ENCODE data around the gene NF1.

The NF1 gene

DNA sequence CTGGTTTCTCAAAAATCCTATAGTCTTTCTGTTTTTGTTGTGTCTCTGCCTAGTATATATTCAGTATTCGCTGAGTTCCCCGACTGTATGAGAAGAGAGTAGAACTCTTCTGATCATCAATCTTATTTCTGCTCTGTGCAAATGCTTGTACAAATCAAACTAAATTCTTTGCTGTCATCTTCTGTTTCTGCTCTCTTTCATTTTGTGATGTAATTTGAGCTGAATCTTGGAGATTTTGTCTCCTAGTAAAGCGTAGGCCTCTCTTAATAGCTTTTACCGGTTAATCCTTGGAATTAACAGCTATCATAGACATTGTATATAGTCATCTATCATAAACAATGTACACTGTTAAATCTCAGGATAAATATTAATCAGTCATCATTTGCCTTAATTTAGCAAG is 140.3 kb downstream of the NF1 start:
- TF ChIP-seq POLR2AphosphoS5 (IDR thresholded peaks at IDR 0.05; ENCODE audit: low read depth, low read length) (no peak), SIN3A (IDR thresholded peaks at IDR 0.05; ENCODE audit: borderline replicate concordance, insufficient read depth, low read length) (no peak), TAF1 (IDR thresholded peaks at IDR 0.05; ENCODE audit: borderline replicate concordance, insufficient read depth, low read length) (no peak), FOXP2 (optimal IDR thresholded peaks at IDR 0.05; ENCODE audit: borderline replicate concordance, extremely low read depth, extremely low read length, insufficient read depth) (no peak)
- TF ChIP-seq, protein P1, sequence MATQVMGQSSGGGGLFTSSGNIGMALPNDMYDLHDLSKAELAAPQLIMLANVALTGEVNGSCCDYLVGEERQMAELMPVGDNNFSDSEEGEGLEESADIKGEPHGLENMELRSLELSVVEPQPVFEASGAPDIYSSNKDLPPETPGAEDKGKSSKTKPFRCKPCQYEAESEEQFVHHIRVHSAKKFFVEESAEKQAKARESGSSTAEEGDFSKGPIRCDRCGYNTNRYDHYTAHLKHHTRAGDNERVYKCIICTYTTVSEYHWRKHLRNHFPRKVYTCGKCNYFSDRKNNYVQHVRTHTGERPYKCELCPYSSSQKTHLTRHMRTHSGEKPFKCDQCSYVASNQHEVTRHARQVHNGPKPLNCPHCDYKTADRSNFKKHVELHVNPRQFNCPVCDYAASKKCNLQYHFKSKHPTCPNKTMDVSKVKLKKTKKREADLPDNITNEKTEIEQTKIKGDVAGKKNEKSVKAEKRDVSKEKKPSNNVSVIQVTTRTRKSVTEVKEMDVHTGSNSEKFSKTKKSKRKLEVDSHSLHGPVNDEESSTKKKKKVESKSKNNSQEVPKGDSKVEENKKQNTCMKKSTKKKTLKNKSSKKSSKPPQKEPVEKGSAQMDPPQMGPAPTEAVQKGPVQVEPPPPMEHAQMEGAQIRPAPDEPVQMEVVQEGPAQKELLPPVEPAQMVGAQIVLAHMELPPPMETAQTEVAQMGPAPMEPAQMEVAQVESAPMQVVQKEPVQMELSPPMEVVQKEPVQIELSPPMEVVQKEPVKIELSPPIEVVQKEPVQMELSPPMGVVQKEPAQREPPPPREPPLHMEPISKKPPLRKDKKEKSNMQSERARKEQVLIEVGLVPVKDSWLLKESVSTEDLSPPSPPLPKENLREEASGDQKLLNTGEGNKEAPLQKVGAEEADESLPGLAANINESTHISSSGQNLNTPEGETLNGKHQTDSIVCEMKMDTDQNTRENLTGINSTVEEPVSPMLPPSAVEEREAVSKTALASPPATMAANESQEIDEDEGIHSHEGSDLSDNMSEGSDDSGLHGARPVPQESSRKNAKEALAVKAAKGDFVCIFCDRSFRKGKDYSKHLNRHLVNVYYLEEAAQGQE (IDR thresholded peaks at IDR 0.05; ENCODE audit: insufficient read depth in 1 of 2, low read depth in 2 of 2, low read length in 2 of 2): no peak

GRCh38 chr17:31236137-31236536 is 141.4 kb downstream of the NF1 start:
- TF ChIP-seq, protein P1 (IDR thresholded peaks at IDR 0.05; ENCODE audit: insufficient read depth in 1 of 2, low read depth in 2 of 2, low read length in 2 of 2): no peak
- no peak for TF ChIP-seq TAF1 (IDR thresholded peaks at IDR 0.05; ENCODE audit: borderline replicate concordance, insufficient read depth, low read length)
- no peak for TF ChIP-seq FOXP2 (optimal IDR thresholded peaks at IDR 0.05; ENCODE audit: borderline replicate concordance, extremely low read depth, extremely low read length, insufficient read depth)
- no peak for TF ChIP-seq SIN3A (IDR thresholded peaks at IDR 0.05; ENCODE audit: borderline replicate concordance, insufficient read depth, low read length)
- TF ChIP-seq POLR2AphosphoS5 (IDR thresholded peaks at IDR 0.05; ENCODE audit: low read depth, low read length): no peak

DNA sequence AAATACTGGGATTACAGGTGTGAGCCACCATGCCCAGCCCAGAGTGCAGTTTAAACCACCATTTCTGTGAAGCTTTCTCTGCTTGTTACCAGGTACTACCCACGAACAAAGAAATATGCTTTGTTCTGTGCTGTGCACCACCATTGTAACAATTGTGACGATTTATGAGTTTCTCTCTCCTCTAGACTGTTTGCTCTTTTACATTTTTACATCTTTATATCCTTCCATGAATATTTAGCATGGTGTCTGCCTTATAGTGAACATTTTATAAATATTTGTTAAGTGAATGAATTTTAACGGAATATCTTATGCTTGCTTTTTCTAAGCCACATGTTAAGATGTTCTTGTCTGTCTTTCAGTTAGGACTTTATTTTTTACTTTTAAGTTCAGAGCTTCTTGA is 141.9 kb downstream of the NF1 start:
- TF ChIP-seq, protein P1 (IDR thresholded peaks at IDR 0.05; ENCODE audit: insufficient read depth in 1 of 2, low read depth in 2 of 2, low read length in 2 of 2): no peak
- TF ChIP-seq TAF1 (IDR thresholded peaks at IDR 0.05; ENCODE audit: borderline replicate concordance, insufficient read depth, low read length) (no peak), FOXP2 (optimal IDR thresholded peaks at IDR 0.05; ENCODE audit: borderline replicate concordance, extremely low read depth, extremely low read length, insufficient read depth) (no peak), POLR2AphosphoS5 (IDR thresholded peaks at IDR 0.05; ENCODE audit: low read depth, low read length) (no peak), SIN3A (IDR thresholded peaks at IDR 0.05; ENCODE audit: borderline replicate concordance, insufficient read depth, low read length) (no peak)

- TF ChIP-seq, protein P1 (IDR thresholded peaks at IDR 0.05; ENCODE audit: insufficient read depth in 1 of 2, low read depth in 2 of 2, low read length in 2 of 2): no peak
- TF ChIP-seq SIN3A (IDR thresholded peaks at IDR 0.05; ENCODE audit: borderline replicate concordance, insufficient read depth, low read length) (no peak), FOXP2 (optimal IDR thresholded peaks at IDR 0.05; ENCODE audit: borderline replicate concordance, extremely low read depth, extremely low read length, insufficient read depth) (no peak), TAF1 (IDR thresholded peaks at IDR 0.05; ENCODE audit: borderline replicate concordance, insufficient read depth, low read length) (no peak), POLR2AphosphoS5 (IDR thresholded peaks at IDR 0.05; ENCODE audit: low read depth, low read length) (no peak)
Observed at GRCh38 chr17:31241116-31241515, 146.3 kb downstream of the NF1 start.
